HEK293T (cell line): ENCODE measurements around the gene GPRIN3.
"Not testable (repeated sequence)": the region's sequence is repeated elsewhere in the genome, so short reads cannot be mapped to it uniquely, and the experiment has no call there.

Source experiments
- CTCF ChIA-PET: fragments of 350-600 bp; formaldehyde crosslinking; extraction: SDS; loops from one replicate; lab custom pipeline; 2021; ENCODE audit warnings: antibody characterized with exemption, inconsistent platforms; lab: Yijun Ruan, JAX
- POLR2A ChIA-PET: fragments of 350-600 bp; formaldehyde crosslinking; extraction: SDS; loops from one replicate; lab custom pipeline; 2020; ENCODE audit warnings: antibody characterized with exemption, inconsistent platforms; lab: Yijun Ruan, JAX
- DNase-seq: peaks from one replicate; pipeline ENCODE4 v3.0.0; 2012; ENCODE audit warnings: mixed read lengths; ENCODE audit errors: extremely low spot score
- ARNT ChIP-seq: fragments of 450-650 bp; IDR thresholded peaks from 2 replicates; pipeline ENCODE4 v1.6.1; 2017; ENCODE audit warnings: mild to moderate bottlenecking
- BHLHE40 ChIP-seq: fragments of 450-650 bp; IDR thresholded peaks from 2 replicates; pipeline ENCODE4 v1.6.1; 2016; ENCODE audit warnings: mild to moderate bottlenecking, moderate library complexity, borderline replicate concordance
- CTBP1 ChIP-seq: fragments of 450-650 bp; IDR thresholded peaks from 2 replicates; pipeline ENCODE4 v1.6.1; 2016; ENCODE audit warnings: borderline replicate concordance
- ELF4 ChIP-seq: fragments of 450-650 bp; IDR thresholded peaks from 2 replicates; pipeline ENCODE4 v1.6.1; 2017; ENCODE audit warnings: antibody characterized with exemption
- FOXA1 ChIP-seq: fragments of 450-650 bp; IDR thresholded peaks from 2 replicates; pipeline ENCODE4 v1.6.1; 2016; ENCODE audit warnings: mild to moderate bottlenecking
- FOXK2 ChIP-seq: fragments of 450-650 bp; IDR thresholded peaks from 2 replicates; pipeline ENCODE4 v1.6.1; 2016; ENCODE audit warnings: mild to moderate bottlenecking
- FOXM1 ChIP-seq: fragments of 450-650 bp; IDR thresholded peaks from 2 replicates; pipeline ENCODE4 v1.6.1; 2017; ENCODE audit warnings: mild to moderate bottlenecking, borderline replicate concordance
- HDGF ChIP-seq: fragments of 450-650 bp; IDR thresholded peaks from 2 replicates; pipeline ENCODE4 v1.6.1; 2017; ENCODE audit warnings: antibody characterized with exemption, borderline replicate concordance
- L3MBTL2 ChIP-seq: fragments of 450-650 bp; conservative IDR thresholded peaks from 2 replicates; pipeline ENCODE4 v1.6.1; 2016; ENCODE audit warnings: mild to moderate bottlenecking
- LEF1 ChIP-seq: fragments of 450-650 bp; IDR thresholded peaks from 2 replicates; pipeline ENCODE4 v1.6.1; 2017; ENCODE audit warnings: mild to moderate bottlenecking, borderline replicate concordance
- NFRKB ChIP-seq: fragments of 450-650 bp; IDR thresholded peaks from 2 replicates; pipeline ENCODE4 v1.6.1; 2016; ENCODE audit warnings: mild to moderate bottlenecking, moderate library complexity
- SP1 ChIP-seq: fragments of 450-650 bp; IDR thresholded peaks from 2 replicates; pipeline ENCODE4 v1.6.1; 2017
- SUZ12 ChIP-seq: fragments of 450-650 bp; IDR thresholded peaks from 2 replicates; pipeline ENCODE4 v1.6.1; 2016; ENCODE audit warnings: mild to moderate bottlenecking
- TARDBP ChIP-seq: fragments of 450-650 bp; IDR thresholded peaks from 2 replicates; pipeline ENCODE4 v1.6.1; 2016
- ZNF384 ChIP-seq: fragments of 450-650 bp; IDR thresholded peaks from 2 replicates; pipeline ENCODE4 v1.6.1; 2016
- TF ChIP-seq, protein P1 (sequence below): fragments of 450-650 bp; IDR thresholded peaks from 2 replicates; pipeline ENCODE4 v1.6.1; 2016

The GPRIN3 gene

DNA sequence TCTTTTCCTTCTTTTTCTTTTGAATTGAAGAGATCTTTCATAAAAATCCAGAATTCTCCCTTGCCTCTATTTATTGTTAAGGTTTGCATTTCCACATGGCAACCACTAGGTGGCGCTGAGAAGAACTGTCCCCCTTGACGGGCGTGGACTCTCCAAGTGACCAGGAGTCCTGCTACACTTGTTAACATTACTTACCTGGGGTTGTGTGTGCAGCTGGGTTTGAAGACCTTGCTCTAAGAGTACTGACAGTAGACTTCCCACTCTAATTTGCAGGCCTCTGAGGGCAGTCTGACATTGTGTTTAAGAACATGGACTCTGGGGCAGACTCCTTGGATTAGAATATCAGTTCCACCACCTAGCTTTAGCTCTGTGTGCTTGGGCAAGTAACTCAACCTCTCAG, 52.8 kb downstream of the GPRIN3 start:
- TF ChIP-seq SP1 (no peak), SUZ12 (no peak), BHLHE40 (no peak), FOXA1 (no peak), ELF4 (no peak), HDGF (no peak)
- ChIA-PET POLR2A (no interaction called here), CTCF (interaction anchor here (0.8 to 1.3 kb wide), 2 partner anchors 104 to 174 kb away, joined by 3 to 4 read pairs; no protein-coding TSS in a partner anchor)
- peak; percentile 66 for DNase-seq

DNA sequence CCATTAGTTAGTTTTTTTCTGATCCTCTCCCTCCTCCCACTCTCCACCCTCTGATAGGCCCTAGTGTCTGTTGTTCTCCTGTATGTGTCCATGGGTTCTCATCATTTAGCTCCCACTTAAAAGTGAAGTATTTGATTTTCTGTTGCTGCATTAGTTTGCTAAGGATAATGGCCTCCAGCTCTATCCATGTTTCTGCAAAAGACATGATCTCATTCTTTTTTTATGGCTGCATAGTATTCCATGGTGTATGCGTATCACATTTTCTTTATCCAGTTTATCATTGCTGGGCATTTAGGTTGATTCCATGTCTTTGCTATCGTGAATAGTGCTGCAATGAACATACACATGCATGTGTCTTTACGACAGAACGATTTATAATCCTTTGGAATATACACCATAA, 53.3 kb downstream of the GPRIN3 start:
- POLR2A ChIA-PET: not testable (repeated sequence)

DNA sequence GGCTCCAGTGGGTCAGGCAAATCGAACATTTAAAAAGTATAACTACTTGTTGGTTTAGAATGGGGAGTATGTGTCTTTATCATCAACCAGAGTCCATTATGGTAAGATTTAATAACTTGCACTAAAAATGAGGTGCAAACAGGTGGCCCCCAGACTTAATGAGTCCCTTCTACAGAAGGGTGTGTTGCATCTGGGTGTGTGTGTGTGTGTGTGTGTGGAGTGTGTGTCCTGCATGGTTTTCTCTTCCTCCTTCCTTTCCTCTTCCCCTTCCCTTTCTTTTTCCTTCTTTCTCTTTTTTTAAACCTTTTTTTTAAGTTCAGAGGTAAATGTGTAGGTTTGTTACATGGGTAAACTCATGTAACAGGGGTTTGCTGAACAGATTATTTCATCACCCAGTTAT, 53.7 kb downstream of the GPRIN3 start:
- DNase-seq: no peak
- CTCF ChIA-PET: no interaction called here
- POLR2A ChIA-PET: no interaction called here
- TF ChIP-seq NFRKB: no peak
- no peak for TF ChIP-seq FOXK2
- no peak for TF ChIP-seq FOXA1
- TF ChIP-seq L3MBTL2: no peak
- no peak for TF ChIP-seq SP1
- TF ChIP-seq ARNT: no peak
- TF ChIP-seq, protein P1, sequence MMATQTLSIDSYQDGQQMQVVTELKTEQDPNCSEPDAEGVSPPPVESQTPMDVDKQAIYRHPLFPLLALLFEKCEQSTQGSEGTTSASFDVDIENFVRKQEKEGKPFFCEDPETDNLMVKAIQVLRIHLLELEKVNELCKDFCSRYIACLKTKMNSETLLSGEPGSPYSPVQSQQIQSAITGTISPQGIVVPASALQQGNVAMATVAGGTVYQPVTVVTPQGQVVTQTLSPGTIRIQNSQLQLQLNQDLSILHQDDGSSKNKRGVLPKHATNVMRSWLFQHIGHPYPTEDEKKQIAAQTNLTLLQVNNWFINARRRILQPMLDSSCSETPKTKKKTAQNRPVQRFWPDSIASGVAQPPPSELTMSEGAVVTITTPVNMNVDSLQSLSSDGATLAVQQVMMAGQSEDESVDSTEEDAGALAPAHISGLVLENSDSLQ: no peak
- no peak for TF ChIP-seq CTBP1
- TF ChIP-seq ZNF384: no peak
- no peak for TF ChIP-seq BHLHE40
- TF ChIP-seq SUZ12: no peak
- no peak for TF ChIP-seq FOXM1

More for the DNA sequence above, 53.3 kb downstream of the GPRIN3 start:
- DNase-seq: not testable (repeated sequence)
- CTCF ChIA-PET: interaction anchor here (1.3 kb wide), 1 partner anchor 174 kb away, joined by 4 read pairs; no protein-coding TSS in a partner anchor

DNA sequence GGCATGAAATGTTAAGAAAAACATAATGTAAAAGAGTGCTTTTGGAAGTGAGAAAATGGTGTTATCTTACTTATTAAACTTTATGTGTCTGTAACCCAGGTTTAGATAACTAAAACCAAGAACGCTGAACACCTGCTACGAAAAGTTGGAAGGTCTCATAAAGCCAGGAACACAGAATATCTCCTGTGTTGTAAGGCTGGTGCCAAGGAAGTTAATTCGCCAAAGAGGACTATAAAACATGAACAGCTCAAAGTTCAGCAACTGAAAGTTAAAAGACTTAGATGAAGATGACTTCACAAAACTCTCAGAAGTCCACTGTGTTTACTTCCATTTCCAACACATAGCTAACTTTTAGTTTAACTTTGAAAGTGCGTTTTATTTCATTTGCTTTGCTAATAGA, 54.3 kb downstream of the GPRIN3 start:
- POLR2A ChIA-PET: no interaction called here
- DNase-seq: no peak

DNA sequence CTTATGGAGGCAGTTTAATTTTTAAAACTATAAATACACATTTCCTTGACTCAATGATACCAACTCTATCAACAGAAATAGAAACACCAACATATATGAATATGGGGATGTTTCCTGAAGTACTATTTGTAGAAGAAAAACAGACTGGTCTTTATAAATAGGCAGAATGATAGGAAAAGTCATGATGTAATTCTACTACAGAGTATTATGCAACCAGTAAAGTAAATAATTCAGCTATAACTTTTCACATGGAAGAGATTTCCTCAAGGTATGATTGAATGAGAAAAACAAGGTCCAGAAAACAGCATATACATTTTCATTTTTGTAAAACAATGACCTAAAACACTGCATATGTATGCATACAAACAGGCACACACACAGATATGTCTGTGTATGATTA, 56.2 kb downstream of the GPRIN3 start:
- CTCF ChIA-PET: interaction anchor here (0.6 to 1.1 kb wide), 2 partner anchors 9 to 25 kb away, joined by 3 to 4 read pairs; no protein-coding TSS in a partner anchor
- TF ChIP-seq LEF1: no peak
- no peak for TF ChIP-seq TARDBP
- POLR2A ChIA-PET: no interaction called here
- no peak for DNase-seq

More for the DNA sequence above, 54.3 kb downstream of the GPRIN3 start:
- CTCF ChIA-PET: no interaction called here
- TF ChIP-seq SP1 (no peak), LEF1 (no peak), NFRKB (no peak), CTBP1 (no peak), TARDBP (no peak), HDGF (no peak), BHLHE40 (no peak), ZNF384 (no peak)

DNA sequence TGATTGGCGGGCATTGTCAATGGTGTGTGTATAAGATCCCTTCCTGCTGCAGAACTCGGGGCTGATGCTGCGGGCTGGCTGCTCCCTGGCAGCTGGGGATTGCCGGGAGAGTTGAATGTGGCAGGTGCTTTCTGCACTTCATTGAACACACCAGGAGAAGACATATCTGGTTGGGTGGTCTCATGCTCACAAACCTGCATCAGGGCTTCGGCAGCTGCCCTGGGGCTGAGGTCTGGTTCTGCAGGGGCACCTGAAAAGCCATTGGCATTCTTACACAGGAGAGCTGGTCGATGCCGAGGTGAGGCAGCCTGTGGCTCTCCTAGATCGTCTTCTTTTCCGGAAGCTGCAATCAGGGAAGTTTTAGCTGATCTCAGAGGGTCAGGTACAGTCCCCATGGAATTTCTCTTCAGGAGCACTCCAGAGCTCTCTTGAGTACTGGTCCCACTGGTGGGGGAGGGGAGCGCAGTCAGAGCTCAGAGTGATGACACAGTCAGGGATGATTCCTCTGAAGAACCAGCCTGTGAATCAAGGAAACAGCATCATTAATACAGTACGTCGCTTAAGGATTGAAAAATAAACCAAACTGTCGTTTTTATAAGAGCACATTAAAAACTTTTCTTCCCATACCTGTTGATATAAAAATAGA, 57.8 kb downstream of the GPRIN3 start:
- CTCF ChIA-PET: no interaction called here
- POLR2A ChIA-PET: no interaction called here
- TF ChIP-seq ARNT: no peak
- no peak for TF ChIP-seq FOXA1
- no peak for TF ChIP-seq ZNF384
- no peak for TF ChIP-seq FOXK2
- no peak for TF ChIP-seq ELF4
- TF ChIP-seq SP1: no peak
- TF ChIP-seq L3MBTL2: no peak
- TF ChIP-seq CTBP1: no peak
- no peak for DNase-seq

DNA sequence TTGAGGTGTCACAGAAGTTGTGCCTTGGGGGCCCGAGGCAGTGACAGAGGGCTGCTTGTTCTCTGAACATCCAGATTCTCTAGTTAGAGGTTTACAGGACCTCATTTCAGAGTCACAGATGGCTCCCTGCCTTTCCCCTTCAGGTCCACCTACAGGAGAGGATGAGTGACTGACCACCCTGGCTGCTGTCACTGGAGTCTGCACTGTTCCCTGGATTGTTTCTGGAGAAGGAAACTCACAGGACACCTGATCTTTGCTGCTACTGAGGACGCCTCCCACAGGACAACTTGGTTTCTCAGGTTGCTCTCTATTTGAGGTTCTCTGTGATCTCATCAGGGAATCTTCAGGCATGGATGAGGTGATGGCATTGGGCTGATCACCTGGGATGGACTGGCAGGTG, 58.3 kb downstream of the GPRIN3 start:
- DNase-seq: no peak
- ChIA-PET POLR2A (no interaction called here), CTCF (no interaction called here)
- TF ChIP-seq FOXA1 (no peak), BHLHE40 (no peak), NFRKB (no peak), ELF4 (no peak), L3MBTL2 (no peak), FOXM1 (no peak), HDGF (no peak), ARNT (no peak), FOXK2 (no peak), LEF1 (no peak), SP1 (no peak)

DNA sequence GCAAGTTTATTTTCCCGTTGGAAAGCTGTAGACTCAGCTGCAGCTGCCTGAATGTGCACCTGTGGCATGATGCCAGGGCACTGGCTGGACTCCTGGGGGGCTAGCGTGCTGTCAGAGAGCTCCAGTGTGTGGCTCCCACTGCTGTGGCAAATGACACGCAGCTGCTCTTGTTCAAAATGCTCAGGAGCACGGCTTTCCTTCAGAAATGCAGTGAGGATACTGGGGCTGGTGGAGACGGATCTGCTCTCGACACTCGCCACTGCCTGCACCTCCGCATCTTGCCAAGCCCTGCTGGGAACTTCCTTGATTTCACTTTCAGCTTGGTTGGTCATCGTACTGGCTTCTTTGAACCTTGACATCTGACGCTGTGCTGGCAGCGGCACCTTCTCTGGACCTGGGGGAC, 58.7 kb downstream of the GPRIN3 start:
- TF ChIP-seq FOXK2 (no peak), SP1 (no peak), SUZ12 (no peak), LEF1 (no peak), CTBP1 (no peak), ELF4 (no peak), HDGF (no peak), ARNT (no peak), TARDBP (no peak), FOXA1 (no peak), ZNF384 (no peak), FOXM1 (no peak), BHLHE40 (no peak), L3MBTL2 (no peak), NFRKB (no peak)
- TF ChIP-seq, protein P1: no peak
- ChIA-PET POLR2A (no interaction called here), CTCF (no interaction called here)
- no peak for DNase-seq
